HepG2 (cell line): ENCODE measurements around the gene TCOF1. TPM values are rescaled to one million over a fixed set of nuclear protein-coding genes. Genes with fewer than 3 reads are reported as not detected.

Experiments
- ARID5B ChIP-seq: IDR thresholded peaks from 2 replicates; pipeline ENCODE4 v1.4.0; 2020; ENCODE audit warnings: mild to moderate bottlenecking, missing genetic modification reagents
- BCLAF1 ChIP-seq: fragments of 450-650 bp; IDR thresholded peaks from 2 replicates; pipeline ENCODE4 v1.6.1; 2017; ENCODE audit warnings: mild to moderate bottlenecking
- CENPT ChIP-seq: sonication (generic); formaldehyde crosslinking; IDR thresholded peaks from 2 replicates; pipeline ENCODE4 v1.8.0; 2022; ENCODE audit warnings: low read depth, mild to moderate bottlenecking, moderate library complexity, missing genetic modification reagents
- CENPX ChIP-seq: sonication (generic); formaldehyde crosslinking; IDR thresholded peaks from 2 replicates; pipeline ENCODE4 v1.9.0; 2021; ENCODE audit warnings: mild to moderate bottlenecking, missing genetic modification reagents, moderate library complexity
- CSRNP2 ChIP-seq: sonication (generic); formaldehyde crosslinking; conservative IDR thresholded peaks from 2 replicates; pipeline ENCODE4 v1.8.0; 2022; ENCODE audit warnings: low read depth, missing genetic modification reagents
- FOXA3 ChIP-seq: IDR thresholded peaks from 2 replicates; pipeline ENCODE4 v1.6.1; 2016; ENCODE audit warnings: missing genetic modification reagents, missing compliant biosample characterization
- SMARCC2 ChIP-seq: fragments of 450-650 bp; IDR thresholded peaks from 2 replicates; pipeline ENCODE4 v1.6.1; 2017; ENCODE audit warnings: antibody characterized with exemption, mild to moderate bottlenecking
- SOX6 ChIP-seq, 2 experiments: fragments of 450-650 bp in 1 of 2; sonication (generic) in 1 of 2; formaldehyde crosslinking in 1 of 2; IDR thresholded peaks; 2 replicates each; pipeline versions ENCODE4 v1.4.0 to v1.6.1; 2017 to 2020; ENCODE audit warnings: antibody characterized with exemption in 1 of 2, mild to moderate bottlenecking in 1 of 2, missing genetic modification reagents in 1 of 2
- SP5 ChIP-seq: IDR thresholded peaks from 2 replicates; pipeline ENCODE4 v1.6.1; 2016; ENCODE audit warnings: low read depth, borderline replicate concordance
- TFDP2 ChIP-seq: sonication (generic); formaldehyde crosslinking; IDR thresholded peaks from 2 replicates; pipeline ENCODE4 v1.4.0; 2020; ENCODE audit warnings: missing genetic modification reagents
- USF2 ChIP-seq, 2 experiments: sonication (generic) in 1 of 2; formaldehyde crosslinking in 1 of 2; IDR thresholded peaks; 2 replicates each; pipeline versions ENCODE4 v1.5.1 to v1.6.1; 2011 to 2020; ENCODE audit warnings: borderline replicate concordance in 1 of 2, low read depth in 1 of 2, low read length in 1 of 2, mild to moderate bottlenecking in 1 of 2, missing genetic modification reagents in 1 of 2, moderate library complexity in 1 of 2
- ZNF234 ChIP-seq: sonication (generic); formaldehyde crosslinking; conservative IDR thresholded peaks from 2 replicates; pipeline ENCODE4 v1.5.1; 2020; ENCODE audit warnings: mild to moderate bottlenecking, missing genetic modification reagents
- ZNF263 ChIP-seq: sonication (generic); formaldehyde crosslinking; IDR thresholded peaks from 2 replicates; pipeline ENCODE4 v1.4.0; 2020; ENCODE audit warnings: missing genetic modification reagents
- ZNF333 ChIP-seq: sonication (generic); formaldehyde crosslinking; IDR thresholded peaks from 2 replicates; pipeline ENCODE4 v1.4.0; 2020; ENCODE audit warnings: mild to moderate bottlenecking, missing genetic modification reagents, borderline replicate concordance
- ZNF543 ChIP-seq: sonication (generic); formaldehyde crosslinking; IDR thresholded peaks from 2 replicates; pipeline ENCODE4 v1.4.0; 2020; ENCODE audit warnings: mild to moderate bottlenecking, missing genetic modification reagents
- ZNF564 ChIP-seq: sonication (generic); formaldehyde crosslinking; IDR thresholded peaks from 2 replicates; pipeline ENCODE4 v1.8.1; 2023; ENCODE audit warnings: mild to moderate bottlenecking, missing genetic modification reagents
- polyA plus RNA-seq, 8 experiments: library from polyadenylated mRNA; depleted of rRNA in 3 of 8; stranded (reverse) in 7 of 8; unstranded in 1 of 8; fragments of >200 nt; fragmentation: Illumina TruSeq in 4 of 8; extraction: Trizol in 4 of 8; gene quantifications; 2 replicates each; pipeline versions ENCODE4 v1.2.1 to v1.2.3, GENCODE V29; 2011 to 2016; ENCODE audit warnings: low read depth in 4 of 8, missing spikeins in 1 of 8, mixed read lengths in 1 of 8; ENCODE audit not compliant: insufficient read depth in 1 of 8
- total RNA-seq, 5 experiments: library from RNA; depleted of rRNA; stranded (reverse); fragments of >200 nt; fragmentation: Illumina TruSeq; extraction: Trizol; gene quantifications; 2 replicates each; pipeline ENCODE4 v1.2.3, GENCODE V29; 2016; ENCODE audit warnings: low read depth in 1 of 5

TCOF1 gene
- total and polyA plus RNA-seq, 2 of the 13 experiments (the other 11 are each of a cell fraction or from before 2014, with no cell fraction given), result 10.1 to 41.6 TPM

GRCh38 chr5:150412319-150413175 is 55.0 kb downstream of the TCOF1 start, which contains the start of gene CD74 (continued):
- no peak for TF ChIP-seq BCLAF1
- 0 out of 2 replicates have a peak, but pooled peaks have one; percentile 40 for TF ChIP-seq ZNF564
- TF ChIP-seq SP5 (CRISPR knock-in tag), result no peak
- no peak for TF ChIP-seq CENPT (CRISPR knock-in tag)
- no peak for TF ChIP-seq CSRNP2
- TF ChIP-seq SOX6 (IDR thresholded peaks at IDR 0.05), result no peak
- TF ChIP-seq SOX6 (CRISPR knock-in tag; IDR thresholded peaks at IDR 0.05), result peak; percentile 65
- TF ChIP-seq ZNF333 (CRISPR knock-in tag), result no peak
- no peak for TF ChIP-seq CENPX (CRISPR knock-in tag)
- TF ChIP-seq SMARCC2, result no peak
- TF ChIP-seq ZNF543 (CRISPR knock-in tag), result no peak; the same call in 1 of the 2 replicates
- no peak for TF ChIP-seq FOXA3
- TF ChIP-seq ZNF234 (CRISPR knock-in tag), result no peak
- peak; percentile 30; the same call in 1 of the 2 replicates for TF ChIP-seq ARID5B (CRISPR knock-in tag)
- TF ChIP-seq TFDP2, result no peak
- TF ChIP-seq ZNF263 (CRISPR knock-in tag), result peak; percentile 63
- TF ChIP-seq USF2 (IDR thresholded peaks at IDR 0.05; ENCODE audit: low read depth, low read length), result no peak
- TF ChIP-seq USF2 (CRISPR knock-in tag; IDR thresholded peaks at IDR 0.05; ENCODE audit: borderline replicate concordance), result no peak
